Measurements from ENCODE around the gene MCM9. TPM values are rescaled to one million over a fixed set of nuclear protein-coding genes. Genes with fewer than 3 reads are reported as not detected.

Gene MCM9
- total and polyA plus RNA-seq, 2 donors from 2014 or later = 4.8 to 25.9 TPM

DNA sequence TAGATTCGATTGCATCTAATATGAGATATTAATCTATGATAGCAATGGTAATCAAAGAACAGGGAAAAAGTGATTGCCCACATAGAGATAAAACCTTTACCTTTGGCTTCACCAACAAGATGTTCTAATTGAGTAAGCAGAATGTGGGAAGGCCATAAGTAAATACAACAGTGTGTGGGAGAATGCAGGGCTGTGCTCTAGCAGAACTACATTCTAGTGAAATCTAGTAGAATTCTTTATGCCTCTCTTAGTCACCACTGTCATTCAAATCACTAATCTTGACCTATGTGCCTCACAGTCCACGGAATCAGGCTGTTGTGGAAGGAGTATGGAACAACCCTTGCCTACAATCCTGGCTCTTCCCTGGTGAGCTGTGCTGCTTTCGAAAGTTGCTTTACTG is 30.4 kb upstream of the MCM9 start:
- DNase-seq (peak in 2 of 5 donors; percentile 17 to 24), FAIRE-seq (no peak)
- no peaks in the 10 kb centered on the region for H3K27me3 ChIP-seq (ENCODE audit: control insufficient read depth, insufficient read depth, low read length)
- no peak overlapping the region for H3K27ac ChIP-seq (ENCODE audit: low read depth in 2 of 2, low read length in 2 of 2)
- no peaks in the 10 kb centered on the region for H3K36me3 ChIP-seq (ENCODE audit: control insufficient read depth in 2 of 3, insufficient read depth in 3 of 3, low read length in 3 of 3)
- TF ChIP-seq, protein P1, sequence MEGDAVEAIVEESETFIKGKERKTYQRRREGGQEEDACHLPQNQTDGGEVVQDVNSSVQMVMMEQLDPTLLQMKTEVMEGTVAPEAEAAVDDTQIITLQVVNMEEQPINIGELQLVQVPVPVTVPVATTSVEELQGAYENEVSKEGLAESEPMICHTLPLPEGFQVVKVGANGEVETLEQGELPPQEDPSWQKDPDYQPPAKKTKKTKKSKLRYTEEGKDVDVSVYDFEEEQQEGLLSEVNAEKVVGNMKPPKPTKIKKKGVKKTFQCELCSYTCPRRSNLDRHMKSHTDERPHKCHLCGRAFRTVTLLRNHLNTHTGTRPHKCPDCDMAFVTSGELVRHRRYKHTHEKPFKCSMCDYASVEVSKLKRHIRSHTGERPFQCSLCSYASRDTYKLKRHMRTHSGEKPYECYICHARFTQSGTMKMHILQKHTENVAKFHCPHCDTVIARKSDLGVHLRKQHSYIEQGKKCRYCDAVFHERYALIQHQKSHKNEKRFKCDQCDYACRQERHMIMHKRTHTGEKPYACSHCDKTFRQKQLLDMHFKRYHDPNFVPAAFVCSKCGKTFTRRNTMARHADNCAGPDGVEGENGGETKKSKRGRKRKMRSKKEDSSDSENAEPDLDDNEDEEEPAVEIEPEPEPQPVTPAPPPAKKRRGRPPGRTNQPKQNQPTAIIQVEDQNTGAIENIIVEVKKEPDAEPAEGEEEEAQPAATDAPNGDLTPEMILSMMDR (IDR thresholded peaks at IDR 0.05; ENCODE audit: borderline replicate concordance, extremely low read depth, insufficient read depth) = no peak
- no peak overlapping the region for H3K9ac ChIP-seq (ENCODE audit: low read length in 3 of 3)
- H3K4me1 ChIP-seq (ENCODE audit: control insufficient read depth in 2 of 3, insufficient read depth in 2 of 3, low read depth in 1 of 3, low read length in 3 of 3) = no peaks in the 10 kb centered on the region
- intact Hi-C loops (cut with DNase I) = loop anchor here (5.0 kb wide), 1 partner anchor 142 kb away; no protein-coding TSS in a partner anchor
- no peaks in the 10 kb centered on the region for H3K9me3 ChIP-seq (ENCODE audit: control insufficient read depth in 2 of 3, insufficient read depth in 1 of 3, low read length in 3 of 3)
- H3K4me3 ChIP-seq (ENCODE audit: low read length in 3 of 3) = no peak overlapping the region

DNA sequence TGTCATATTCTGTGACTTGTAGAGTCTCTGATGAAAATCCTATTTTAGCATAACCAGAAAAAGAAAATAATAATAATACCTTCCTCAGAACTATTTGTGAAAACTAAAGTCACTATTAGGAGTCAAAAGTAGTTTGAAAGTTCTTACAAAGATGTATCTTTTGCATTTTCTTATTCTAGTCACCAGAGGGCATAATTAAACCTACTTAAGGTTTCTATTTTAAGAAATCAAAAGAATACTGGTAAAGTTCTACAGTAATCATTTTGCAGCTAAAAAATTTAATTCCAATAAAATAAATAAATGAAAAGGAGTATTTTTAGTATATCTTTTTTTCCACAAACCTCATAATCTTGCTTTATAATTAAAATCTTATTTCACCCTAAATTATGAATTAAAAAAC is 28.0 kb upstream of the MCM9 start:
- Histone ChIP-seq H3K9ac (ENCODE audit: low read length in 3 of 3) (no peak overlapping the region), H3K27ac (ENCODE audit: low read depth in 2 of 2, low read length in 2 of 2) (no peak overlapping the region), H3K4me1 (ENCODE audit: control insufficient read depth in 2 of 3, insufficient read depth in 2 of 3, low read depth in 1 of 3, low read length in 3 of 3) (no peaks in the 10 kb centered on the region), H3K9me3 (ENCODE audit: control insufficient read depth in 2 of 3, insufficient read depth in 1 of 3, low read length in 3 of 3) (no peaks in the 10 kb centered on the region), H3K4me3 (ENCODE audit: low read length in 3 of 3) (no peak overlapping the region), H3K36me3 (ENCODE audit: control insufficient read depth in 2 of 3, insufficient read depth in 3 of 3, low read length in 3 of 3) (no peaks in the 10 kb centered on the region), H3K27me3 (ENCODE audit: control insufficient read depth, insufficient read depth, low read length) (no peaks in the 10 kb centered on the region)
- peak; percentile 97 for FAIRE-seq
- TF ChIP-seq, protein P1 (IDR thresholded peaks at IDR 0.05; ENCODE audit: borderline replicate concordance, extremely low read depth, insufficient read depth) = peak; percentile 16
- DNase-seq = peak in 1 of 5 donors; percentile 18
- intact Hi-C loops (cut with DNase I) = no loop called here

DNA sequence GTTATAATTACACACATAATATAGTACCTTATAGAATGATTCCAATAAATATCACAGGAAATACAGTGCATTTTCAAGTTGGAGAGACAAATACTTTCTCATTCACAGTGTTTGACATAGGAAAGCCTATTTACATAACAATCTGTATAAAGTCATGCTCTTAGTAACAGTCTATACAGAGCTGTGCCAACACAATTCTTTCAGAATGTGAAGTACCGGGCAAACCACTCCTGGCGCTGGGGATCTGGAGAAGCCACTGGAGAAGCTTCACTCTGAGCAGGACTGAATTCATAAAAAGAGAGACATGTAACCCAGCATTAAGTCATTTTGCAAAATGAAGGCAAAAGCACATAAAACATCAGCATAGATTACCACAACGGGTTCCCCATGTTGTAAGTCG is 24.9 kb upstream of the MCM9 start:
- H3K9me3 ChIP-seq (ENCODE audit: control insufficient read depth in 2 of 3, insufficient read depth in 1 of 3, low read length in 3 of 3) = no peaks in the 10 kb centered on the region
- no peak overlapping the region for H3K27ac ChIP-seq (ENCODE audit: low read depth in 2 of 2, low read length in 2 of 2)
- intact Hi-C loops (cut with DNase I) = no loop called here
- H3K36me3 ChIP-seq (ENCODE audit: control insufficient read depth in 2 of 3, insufficient read depth in 3 of 3, low read length in 3 of 3) = no peaks in the 10 kb centered on the region
- no peaks in the 10 kb centered on the region for H3K27me3 ChIP-seq (ENCODE audit: control insufficient read depth, insufficient read depth, low read length)
- no peak overlapping the region for H3K4me3 ChIP-seq (ENCODE audit: low read length in 3 of 3)
- no peak for FAIRE-seq
- TF ChIP-seq, protein P1 (IDR thresholded peaks at IDR 0.05; ENCODE audit: borderline replicate concordance, extremely low read depth, insufficient read depth) = no peak
- H3K4me1 ChIP-seq (ENCODE audit: control insufficient read depth in 2 of 3, insufficient read depth in 2 of 3, low read depth in 1 of 3, low read length in 3 of 3) = no peaks in the 10 kb centered on the region
- no peak overlapping the region for H3K9ac ChIP-seq (ENCODE audit: low read length in 3 of 3)
- no peak for DNase-seq

DNA sequence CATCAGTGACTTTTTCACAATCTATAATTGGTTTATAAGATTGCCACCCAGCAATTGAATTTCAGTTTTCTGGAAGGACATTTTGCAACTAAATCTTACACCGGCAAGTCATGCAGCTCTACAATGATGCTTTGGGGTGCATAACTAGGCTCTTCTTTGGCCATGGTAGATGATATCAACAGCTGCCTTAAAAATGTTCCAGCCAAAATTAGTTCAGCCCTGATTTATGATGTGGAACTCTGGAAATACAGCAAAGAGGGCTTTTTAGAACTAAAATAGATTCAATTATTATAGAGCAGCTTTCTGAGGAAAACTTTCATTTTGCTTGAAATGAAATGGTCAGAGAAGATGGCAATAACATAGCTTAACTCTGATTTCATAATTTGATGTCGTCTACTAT is 18.4 kb upstream of the MCM9 start:
- Histone ChIP-seq H3K27ac (ENCODE audit: low read depth in 2 of 2, low read length in 2 of 2) (no peak overlapping the region), H3K4me3 (ENCODE audit: low read length in 3 of 3) (no peak overlapping the region), H3K36me3 (ENCODE audit: control insufficient read depth in 2 of 3, insufficient read depth in 3 of 3, low read length in 3 of 3) (no peaks in the 10 kb centered on the region), H3K9ac (ENCODE audit: low read length in 3 of 3) (no peak overlapping the region), H3K9me3 (ENCODE audit: control insufficient read depth in 2 of 3, insufficient read depth in 1 of 3, low read length in 3 of 3) (no peaks in the 10 kb centered on the region), H3K27me3 (ENCODE audit: control insufficient read depth, insufficient read depth, low read length) (no peaks in the 10 kb centered on the region), H3K4me1 (ENCODE audit: control insufficient read depth in 2 of 3, insufficient read depth in 2 of 3, low read depth in 1 of 3, low read length in 3 of 3) (no peaks in the 10 kb centered on the region)
- TF ChIP-seq, protein P1 (IDR thresholded peaks at IDR 0.05; ENCODE audit: borderline replicate concordance, extremely low read depth, insufficient read depth) = no peak
- intact Hi-C loops (cut with DNase I) = no loop called here
- FAIRE-seq (no peak), DNase-seq (no peak)

Data from kidney (tissue), 14 donors.